Endothelial cell of umbilical vein (primary cell): ENCODE measurements around the gene SLC19A1. TPM values are rescaled to one million over a fixed set of nuclear protein-coding genes. Genes with fewer than 3 reads are reported as not detected.

Experiments
- BruUV-seq: library from RNA; stranded (reverse); fragments of 400-500 nt; replicated peaks from 2 replicates; lab custom pipeline; 2021; lab: Mats Ljungman, UMichigan
- CTCF ChIA-PET: fragments of 300-600, 350-600 bp; sonication (Branson Sonifier 250); formaldehyde crosslinking; loops from one replicate; lab custom pipeline; 2021; ENCODE audit warnings: antibody characterized with exemption, inconsistent platforms; lab: Charles Lee
- POLR2A ChIA-PET: fragments of 300-600, 350-600 bp; sonication (Branson Sonifier 250); formaldehyde crosslinking; loops from one replicate; lab custom pipeline; 2021; ENCODE audit warnings: antibody characterized with exemption, inconsistent platforms; lab: Charles Lee
- DNase-seq: peaks from one replicate; pipeline ENCODE4 v3.0.0-alpha.2; 2011; ENCODE audit warnings: low read depth, low spot score
- FAIRE-seq: peaks from 2 replicates; lab custom pipeline; 2011; peaks lifted over from hg19 to GRCh38; lab: Jason Lieb, UNC
- H2AFZ ChIP-seq: 2 replicates; pipeline ENCODE4 v1.6.0; 2012; ENCODE audit warnings: low read depth, low read length, control low read depth, inconsistent platforms
- H3K27ac ChIP-seq: 2 replicates; pipeline ENCODE4 v1.5.1; 2011; ENCODE audit warnings: low read depth, mild to moderate bottlenecking, control low read depth, low read length, moderate library complexity; ENCODE audit not compliant: insufficient read depth
- H3K27me3 ChIP-seq, 2 experiments: 2 replicates each; pipeline versions ENCODE4 v1.6.0 to v1.6.1; 2011; ENCODE audit warnings: low read length in 2 of 2, mixed read lengths in 1 of 2; ENCODE audit not compliant: control insufficient read depth in 2 of 2, insufficient read depth in 2 of 2
- H3K36me3 ChIP-seq, 2 experiments: 2 replicates in 1 of 2; 3 replicates in 1 of 2; pipeline ENCODE4 v1.5.1; 2011; ENCODE audit warnings: low read length in 2 of 2, mild to moderate bottlenecking in 1 of 2, moderate library complexity in 1 of 2; ENCODE audit not compliant: control insufficient read depth in 2 of 2, insufficient read depth in 2 of 2; ENCODE audit errors: extremely low read depth in 1 of 2
- H3K4me1 ChIP-seq: 3 replicates; pipeline ENCODE4 v1.5.1; 2011; ENCODE audit warnings: mild to moderate bottlenecking, low read length; ENCODE audit not compliant: control insufficient read depth, insufficient read depth; ENCODE audit errors: extremely low read depth
- H3K4me2 ChIP-seq: 2 replicates; pipeline ENCODE4 v1.6.1; 2011; ENCODE audit warnings: low read length, control low read depth, mixed read lengths; ENCODE audit not compliant: insufficient read depth
- H3K4me3 ChIP-seq, 3 experiments: fragments of 200-600 bp in 1 of 3; sonication (generic), shearing (Covaris generic) in 1 of 3; replicated peaks in 1 of 3; 2 replicates each; pipeline ENCODE4 v1.5.1; 2011 to 2016; ENCODE audit warnings: control low read depth in 3 of 3, low read length in 3 of 3, mild to moderate bottlenecking in 2 of 3, inconsistent platforms in 1 of 3, low read depth in 1 of 3, moderate library complexity in 1 of 3; ENCODE audit not compliant: insufficient read depth in 1 of 3
- H3K79me2 ChIP-seq: 2 replicates; pipeline ENCODE4 v1.6.0; 2012; ENCODE audit warnings: low read length, inconsistent platforms; ENCODE audit not compliant: control insufficient read depth, insufficient read depth
- H3K9ac ChIP-seq: replicated peaks from 2 replicates; pipeline ENCODE3; 2011; ENCODE audit warnings: low read length, control low read depth; ENCODE audit not compliant: insufficient read depth; ENCODE audit errors: extremely low read depth
- H3K9me1 ChIP-seq: replicated peaks from 3 replicates; pipeline ENCODE4 v1.6.0; 2011; ENCODE audit warnings: mild to moderate bottlenecking, low read length; ENCODE audit not compliant: control insufficient read depth, insufficient read depth; ENCODE audit errors: extremely low read depth
- H3K9me3 ChIP-seq: replicated peaks from 2 replicates; pipeline ENCODE4 v1.5.1; 2012; ENCODE audit warnings: low read length, inconsistent platforms; ENCODE audit not compliant: control insufficient read depth, insufficient read depth
- H4K20me1 ChIP-seq: replicated peaks from 2 replicates; pipeline ENCODE3; 2011; ENCODE audit warnings: mild to moderate bottlenecking, low read length; ENCODE audit not compliant: control insufficient read depth, insufficient read depth; ENCODE audit errors: extremely low read depth
- CTCF ChIP-seq, 2 donors: IDR thresholded peaks; 1 replicate in 1 of 2; 2 replicates in 1 of 2; pipeline ENCODE4 v1.5.1; 2011; ENCODE audit warnings: low read length in 2 of 2, mild to moderate bottlenecking in 2 of 2, moderate library complexity in 2 of 2, control low read depth in 1 of 2, inconsistent platforms in 1 of 2, low read depth in 1 of 2; ENCODE audit not compliant: insufficient read depth in 1 of 2; ENCODE audit errors: extremely low read depth in 1 of 2
- EZH2 ChIP-seq: IDR thresholded peaks from 2 replicates; pipeline ENCODE4 v1.6.1; 2012; ENCODE audit warnings: borderline replicate concordance, low read depth, mild to moderate bottlenecking, moderate library complexity, low read length, inconsistent platforms; ENCODE audit not compliant: severe bottlenecking
- FOS ChIP-seq: IDR thresholded peaks from 2 replicates; pipeline ENCODE4 v1.6.1; 2011; ENCODE audit warnings: mild to moderate bottlenecking, low read length, moderate library complexity, borderline replicate concordance; ENCODE audit not compliant: insufficient read depth
- GATA2 ChIP-seq: IDR thresholded peaks from 2 replicates; pipeline ENCODE4 v1.7.0; 2011; ENCODE audit warnings: low read depth, mild to moderate bottlenecking, moderate library complexity, mixed read lengths, low read length; ENCODE audit not compliant: insufficient read length, insufficient read depth
- JUN ChIP-seq: IDR thresholded peaks from 2 replicates; pipeline ENCODE4 v1.6.1; 2011; ENCODE audit warnings: borderline replicate concordance, low read depth; ENCODE audit not compliant: insufficient read length, insufficient read depth
- MYC ChIP-seq: IDR thresholded peaks from one replicate; pipeline ENCODE4 v1.6.1; 2011; ENCODE audit warnings: mild to moderate bottlenecking, low read depth, low read length
- POLR2A ChIP-seq: IDR thresholded peaks from 2 replicates; pipeline ENCODE4 v1.6.1; 2012; ENCODE audit warnings: low read depth, mild to moderate bottlenecking, control low read depth, low read length
- POLR2AphosphoS5 ChIP-seq: IDR thresholded peaks from 2 replicates; pipeline ENCODE4 v1.6.1; 2012; ENCODE audit warnings: low read depth, mild to moderate bottlenecking, control low read depth, low read length, moderate library complexity; ENCODE audit not compliant: insufficient read depth
- dilution Hi-C: fragments of 300-500 bp; cut with MboI; formaldehyde crosslinking; loops from one replicate; pipeline ENCODE4 v1.15.0; 2019; ENCODE audit warnings: low sequenced_read_pairs; ENCODE audit not compliant: extremely low pct_ligation_motif_present
- intact Hi-C: fragments of 100-400 bp; cut with micrococcal nuclease; formaldehyde crosslinking; loops from one replicate; pipeline ENCODE4 v1.10.0; 2022
- polyA plus RNA-seq, 4 experiments: library from polyadenylated mRNA; depleted of rRNA in 3 of 4; stranded (reverse) in 3 of 4; unstranded in 1 of 4; fragments of >200 nt; gene quantifications; 2 replicates each; pipeline versions ENCODE4 v1.2.1 to v1.2.3, GENCODE V29; 2011 to 2012; ENCODE audit warnings: missing spikeins in 1 of 4
- total RNA-seq: library from RNA; stranded (reverse); gene quantifications from 2 replicates; pipeline ENCODE4 v1.2.3, GENCODE V29; 2021
- TF ChIP-seq, protein P1 (sequence below): IDR thresholded peaks from 2 replicates; pipeline ENCODE4 v1.6.1; 2011; ENCODE audit not compliant: insufficient read depth, insufficient read length

The SLC19A1 gene
- total and polyA plus RNA-seq, 2 donors (not counting 3 experiments of a cell fraction or from before 2014, with no cell fraction given), result 36.3 to 54.6 TPM

DNA sequence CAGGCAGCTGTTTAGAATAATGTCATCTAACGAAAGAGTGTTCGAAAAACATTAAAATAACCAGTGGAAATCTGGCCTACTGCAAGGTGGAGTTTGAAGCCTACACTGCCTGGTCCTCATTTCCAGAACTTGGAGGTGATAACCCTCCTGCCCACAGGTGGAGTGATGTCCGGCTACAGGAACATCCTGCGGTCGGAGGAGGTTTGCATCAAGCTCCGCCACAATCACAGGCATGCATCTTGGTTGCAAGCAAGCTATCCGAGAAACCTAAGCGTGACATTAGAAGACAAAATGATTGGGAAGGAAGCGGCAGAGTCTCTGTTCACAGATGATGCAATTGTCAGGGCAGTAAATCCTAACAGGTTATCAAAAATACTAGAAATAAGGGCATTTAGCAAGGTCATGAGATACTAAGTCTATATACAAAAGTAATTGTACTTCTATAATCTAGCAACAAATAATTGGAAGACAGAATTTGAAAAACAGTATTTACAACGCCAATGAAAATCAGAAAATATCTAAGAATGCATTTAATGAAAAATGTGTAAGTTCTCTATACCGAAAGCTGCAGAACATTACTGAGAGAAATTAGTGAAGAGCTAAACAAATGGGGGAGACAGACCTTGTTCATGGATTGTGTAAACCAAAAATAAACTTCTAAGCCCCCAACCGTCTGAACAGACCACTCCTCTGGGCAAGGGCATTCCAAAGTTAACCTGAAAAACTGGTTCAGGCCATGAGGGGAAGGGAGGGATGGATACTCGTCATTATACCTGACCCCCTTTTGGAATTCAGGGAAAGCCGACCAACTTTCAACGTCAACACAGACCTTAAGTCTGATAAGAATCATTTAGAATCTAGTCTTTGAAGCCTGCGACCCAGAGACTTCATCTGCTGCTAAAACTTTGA, 4.7 kb upstream of the SLC19A1 start:
- no peaks in the 10 kb centered on the region for H4K20me1 ChIP-seq
- no peaks in the 10 kb centered on the region for H3K9me1 ChIP-seq
- dilution Hi-C loops, result no loop called here
- H3K79me2 ChIP-seq, result no peaks in the 10 kb centered on the region
- H3K9me3 ChIP-seq, result no peaks in the 10 kb centered on the region
- no peak overlapping the region for H3K4me3 ChIP-seq
- H3K4me1 ChIP-seq, result peaks cover 19% of the 10 kb centered on the region
- no TSS peak for BruUV-seq
- H3K27ac ChIP-seq, result no peak overlapping the region
- no peak overlapping the region for H3K9ac ChIP-seq
- no peaks in the 10 kb centered on the region for H3K27me3 ChIP-seq
- CTCF ChIA-PET, result no interaction called here
- TF ChIP-seq POLR2AphosphoS5 (no peak), FOS (no peak), EZH2 (no peak), MYC (no peak), CTCF (IDR thresholded peaks at IDR 0.05; ENCODE audit: extremely low read depth in 1 of 2, insufficient read depth in 1 of 2, low read depth in 1 of 2, low read length in 2 of 2) (no peak), GATA2 (no peak), JUN (no peak), POLR2A (no peak)
- TF ChIP-seq, protein P1, sequence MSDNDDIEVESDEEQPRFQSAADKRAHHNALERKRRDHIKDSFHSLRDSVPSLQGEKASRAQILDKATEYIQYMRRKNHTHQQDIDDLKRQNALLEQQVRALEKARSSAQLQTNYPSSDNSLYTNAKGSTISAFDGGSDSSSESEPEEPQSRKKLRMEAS, result no peak
- no peak for DNase-seq
- H3K36me3 ChIP-seq, result no peaks in the 10 kb centered on the region
- H3K4me2 ChIP-seq, result no peak overlapping the region
- intact Hi-C loops, result no loop called here
- no peak overlapping the region for H2AFZ ChIP-seq
- no peak for FAIRE-seq
- POLR2A ChIA-PET, result no interaction called here
